Posterior vena cava (tissue), 2 donors: ENCODE data around the gene TDRD9. TPM values are rescaled to one million over a fixed set of nuclear protein-coding genes. Genes with fewer than 3 reads are reported as not detected.

Experiments
- total RNA-seq, 2 donors: library from RNA; stranded (reverse); fragmentation: NEBNext Ultra II Directional; extraction: Animal tissue kit (Norgen Biotek cat#: 25700); gene quantifications; one replicate each; pipeline ENCODE4 v1.2.1, GENCODE V29; 2021
- donor health status: DM: yes; HTN: yes; CAD: no.
- donor health status: DM: yes; HTN: yes; CAD: no.

Gene TDRD9
- total RNA-seq, 2 donors from 2014 or later: 1.00 to 2.9 TPM

Other genes with a start within 250 kb of the TDRD9 start
- 1 to 10 TPM; 4.0 to 4.9 TPM for gene XRCC3, start 213.0 kb upstream of the TDRD9 start, total RNA-seq
- gene ZFYVE21, start 212.6 kb upstream of the TDRD9 start, total RNA-seq: 10 to 100 TPM; 57.2 to 59.5 TPM
- 10 to 100 TPM; 17.8 to 29.6 TPM for gene PPP1R13B, start 80.9 kb upstream of the TDRD9 start, total RNA-seq
- gene RD3L, start 14.1 kb downstream of the TDRD9 start, total RNA-seq: not detected
- 1 to 10 TPM; 1.3 to 3.2 TPM for gene ASPG, start 157.2 kb downstream of the TDRD9 start, total RNA-seq
- 1 to 10 TPM; 5.0 to 6.9 TPM for gene KIF26A, start 210.1 kb downstream of the TDRD9 start, total RNA-seq